Measurements from ENCODE around the gene EFNA3. TPM values are rescaled to one million over a fixed set of nuclear protein-coding genes. Genes with fewer than 3 reads are reported as not detected.
"Not testable (repeated sequence)": the region's sequence is repeated elsewhere in the genome, so short reads cannot be mapped to it uniquely, and the experiment has no call there.

The EFNA3 gene
- total RNA-seq, 1 experiment from 2014 or later = 7.5 TPM

- no peak for DNase-seq (ENCODE audit: low spot score)
Measured at GRCh38 chr1:155110381-155110780, 31.7 kb downstream of the EFNA3 start.

GRCh38 chr1:155110826-155111225, 32.2 kb downstream of the EFNA3 start:
- DNase-seq (ENCODE audit: low spot score) = no peak

- DNase-seq (ENCODE audit: low spot score) = no peak
Measured at GRCh38 chr1:155113450-155113980, 34.9 kb downstream of the EFNA3 start.

- no peak for DNase-seq (ENCODE audit: low spot score)
Measured at GRCh38 chr1:155116113-155116764, 37.6 kb downstream of the EFNA3 start.

GRCh38 chr1:155117610-155118009, 39.0 kb downstream of the EFNA3 start:
- DNase-seq (ENCODE audit: low spot score) = no peak

GRCh38 chr1:155118090-155118489, 39.5 kb downstream of the EFNA3 start:
- not testable (repeated sequence) for DNase-seq (ENCODE audit: low spot score)

- no peak for DNase-seq (ENCODE audit: low spot score)
Measured at GRCh38 chr1:155120253-155120652, 41.6 kb downstream of the EFNA3 start.

- no peak for DNase-seq (ENCODE audit: low spot score)
Measured at GRCh38 chr1:155121249-155121648, 42.6 kb downstream of the EFNA3 start.

GRCh38 chr1:155122308-155122707, 43.7 kb downstream of the EFNA3 start:
- DNase-seq (ENCODE audit: low spot score) = no peak

GRCh38 chr1:155123801-155124200, 45.2 kb downstream of the EFNA3 start:
- no peak for DNase-seq (ENCODE audit: low spot score)

- DNase-seq (ENCODE audit: low spot score) = no peak
Measured at GRCh38 chr1:155124503-155125463, 46.1 kb downstream of the EFNA3 start.

GRCh38 chr1:155125511-155125945, 46.9 kb downstream of the EFNA3 start:
- DNase-seq (ENCODE audit: low spot score) = no peak

GRCh38 chr1:155125946-155126555, 47.4 kb downstream of the EFNA3 start:
- DNase-seq (ENCODE audit: low spot score) = no peak

GRCh38 chr1:155126556-155127104, 48.0 kb downstream of the EFNA3 start:
- DNase-seq (ENCODE audit: low spot score) = peak; percentile 38

GRCh38 chr1:155127105-155127966, 48.7 kb downstream of the EFNA3 start, which contains the start of gene EFNA1:
Gene EFNA1, plus strand, starts transcription at chr1:155127876. Its CDS starts 102 bp downstream, at chr1:155127978.
- DNase-seq (ENCODE audit: low spot score) = peak; percentile 81

GRCh38 chr1:155127967-155128754, 49.5 kb downstream of the EFNA3 start:
- DNase-seq (ENCODE audit: low spot score) = no peak

GRCh38 chr1:155128755-155129473, 50.3 kb downstream of the EFNA3 start:
- DNase-seq (ENCODE audit: low spot score) = peak; percentile 46

- no peak for DNase-seq (ENCODE audit: low spot score)
Measured at GRCh38 chr1:155130272-155131006, 51.8 kb downstream of the EFNA3 start.

- no peak for DNase-seq (ENCODE audit: low spot score)
Measured at GRCh38 chr1:155131285-155131684, 52.6 kb downstream of the EFNA3 start.
